GM18907 (cell line): ENCODE measurements around the gene NPPC.
"Not testable (repeated sequence)": the region's sequence is repeated elsewhere in the genome, so short reads cannot be mapped to it uniquely, and the experiment has no call there.

Source experiments
- ATAC-seq: cut with Tn5 transposase; IDR thresholded peaks from one replicate; pipeline ENCODE4 v1.9.1; 2021; ENCODE audit warnings: mild to moderate bottlenecking, moderate library complexity; ENCODE audit not compliant: unreplicated experiment

Gene NPPC

DNA sequence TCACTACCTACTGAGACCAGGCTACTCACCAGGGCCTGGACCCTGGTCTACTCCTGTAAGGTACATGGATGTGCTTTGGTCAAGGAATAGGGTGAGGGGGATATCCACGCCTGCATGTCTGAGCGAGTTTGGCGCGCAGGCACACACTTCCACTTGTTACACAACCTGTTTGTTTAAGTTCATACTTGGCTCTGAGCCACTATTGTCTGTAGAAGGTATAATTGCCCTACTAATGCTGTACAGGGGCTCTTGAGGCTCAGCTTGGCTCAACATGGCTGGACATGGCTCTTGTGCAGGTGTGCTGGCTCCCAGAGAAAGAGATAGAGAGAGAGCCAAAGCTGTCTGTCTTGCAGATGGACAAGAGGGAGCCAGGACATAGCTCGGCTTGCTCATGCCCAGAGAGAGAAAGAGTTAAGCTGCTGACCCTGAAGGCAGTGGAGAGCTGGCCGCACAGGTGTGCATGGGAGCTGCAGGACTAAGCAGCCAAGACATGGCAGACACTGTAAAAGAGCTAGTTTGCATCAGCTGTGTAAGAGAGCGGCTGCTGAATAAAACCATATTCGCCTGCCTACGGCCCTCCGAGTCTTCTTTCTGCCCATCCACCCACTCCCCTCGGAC is 35.2 kb downstream of the NPPC start:
- ATAC-seq = no peak

DNA sequence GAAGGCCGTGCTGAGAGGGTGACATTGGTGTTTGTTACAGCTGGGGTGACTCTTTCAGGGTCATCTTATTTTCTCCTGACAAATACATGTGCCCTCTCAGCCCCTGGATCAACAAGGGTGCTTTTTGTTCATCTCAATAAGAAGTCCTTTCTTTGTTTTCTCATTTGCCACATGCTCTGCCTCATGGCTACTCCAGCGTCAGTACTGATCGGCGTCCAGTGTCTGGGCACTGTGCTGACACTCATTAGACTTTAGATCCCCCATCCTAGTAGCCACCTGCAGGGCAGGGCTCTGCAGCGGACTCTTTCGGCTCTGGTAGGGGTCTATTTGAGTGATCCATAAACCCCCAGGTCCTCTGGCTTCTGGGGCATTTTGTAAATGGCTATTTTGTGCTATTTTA is 38.4 kb downstream of the NPPC start:
- ATAC-seq = no peak

DNA sequence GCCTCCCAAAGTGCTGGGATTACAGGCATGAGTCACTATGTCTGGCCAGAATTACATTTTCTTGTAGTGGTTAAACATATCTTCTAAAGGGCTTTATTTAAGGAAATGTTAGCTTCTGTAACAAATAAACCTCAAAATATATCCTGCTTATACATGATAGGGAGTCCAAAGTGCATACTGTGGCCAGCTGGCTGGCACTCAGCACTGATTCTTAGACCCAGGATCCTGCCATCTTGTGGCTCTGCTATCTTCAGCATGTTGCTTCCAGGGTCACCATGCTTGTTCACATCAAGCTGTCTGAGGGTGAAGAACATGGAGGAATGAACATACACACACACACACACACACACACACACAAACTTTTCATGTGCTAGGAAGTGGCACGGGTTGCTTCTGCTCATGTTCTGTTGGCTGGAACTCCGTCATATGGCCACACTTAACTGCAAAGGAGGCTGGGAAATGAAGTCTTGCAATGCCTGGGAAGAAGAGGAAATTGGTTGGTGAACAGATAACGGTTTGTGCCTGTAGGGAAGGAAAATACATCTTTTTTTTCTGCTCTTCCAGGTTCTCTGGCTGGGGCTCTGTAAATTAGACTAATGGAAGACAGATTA is 40.0 kb downstream of the NPPC start:
- no peak for ATAC-seq

DNA sequence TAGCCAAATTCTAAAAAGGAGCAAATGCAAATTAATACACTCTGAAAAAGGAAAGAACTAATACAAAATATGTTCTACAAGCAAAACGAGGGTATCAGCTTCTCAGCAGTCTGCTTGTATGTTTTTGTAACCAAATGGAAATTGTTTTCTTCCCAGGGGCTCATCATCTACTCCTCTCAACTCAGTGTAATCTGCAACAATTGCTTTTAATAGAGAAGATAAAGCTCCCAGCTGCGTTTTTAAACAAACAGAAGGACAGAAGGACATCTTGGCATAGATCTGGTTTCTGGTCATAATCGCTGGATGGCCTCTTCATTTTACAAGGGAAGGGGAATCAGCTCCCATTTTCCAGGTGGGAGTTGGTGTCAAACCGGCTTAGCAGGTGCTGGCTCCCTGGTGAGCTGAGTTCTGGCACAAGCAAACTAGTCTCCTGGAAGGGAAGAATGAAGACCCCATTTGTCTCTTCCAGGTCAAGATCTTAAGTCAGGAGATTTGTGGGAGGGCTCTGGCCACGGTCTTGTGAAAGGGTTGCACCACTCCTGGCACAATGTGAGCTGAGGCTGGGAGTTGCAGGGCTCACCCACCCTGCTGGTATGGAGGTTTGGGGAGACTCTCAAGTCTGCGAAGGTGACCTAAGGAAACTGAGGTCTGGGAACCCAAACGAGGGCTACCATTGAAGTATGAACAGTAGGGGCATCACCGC is 41.6 kb downstream of the NPPC start:
- ATAC-seq = no peak

DNA sequence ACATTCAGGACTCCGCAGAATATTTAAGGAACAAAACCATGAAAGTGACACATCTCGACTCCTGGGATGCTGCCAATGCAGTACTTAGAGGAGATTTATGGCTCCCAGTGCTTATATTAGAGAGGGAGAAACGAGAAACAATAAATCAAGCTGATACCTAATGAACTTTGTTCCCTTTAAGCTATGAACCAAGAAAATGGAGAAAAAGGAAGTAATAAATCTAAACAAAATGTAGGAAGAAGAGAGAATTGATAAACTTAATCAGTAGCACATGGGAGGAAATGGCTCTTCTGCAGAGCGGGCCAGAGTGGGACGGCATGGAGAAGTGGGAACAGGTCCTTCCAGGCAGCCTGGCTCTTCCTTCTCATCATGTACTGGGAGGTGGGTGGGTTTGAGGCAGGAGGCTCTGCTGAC is 42.7 kb downstream of the NPPC start:
- no peak for ATAC-seq

DNA sequence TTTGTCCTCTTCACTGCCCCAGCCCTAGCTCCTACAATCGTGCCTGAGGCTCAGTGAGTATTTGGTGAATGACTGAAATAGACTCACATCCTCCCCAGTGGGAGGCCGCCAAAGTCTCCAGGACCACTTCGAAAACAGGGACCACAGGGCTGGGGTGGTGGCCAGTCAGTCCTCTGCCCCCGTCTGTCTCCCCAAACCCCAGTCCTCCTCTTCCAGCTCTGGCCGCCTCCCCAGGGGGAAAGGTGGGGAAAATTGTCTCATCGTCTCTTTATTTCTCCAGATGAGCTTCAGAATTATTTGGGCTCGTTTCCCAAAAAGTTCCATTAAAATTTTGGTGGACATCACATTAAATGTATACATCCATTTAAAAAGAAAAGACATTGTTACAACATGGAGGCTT is 43.5 kb downstream of the NPPC start:
- ATAC-seq = no peak

DNA sequence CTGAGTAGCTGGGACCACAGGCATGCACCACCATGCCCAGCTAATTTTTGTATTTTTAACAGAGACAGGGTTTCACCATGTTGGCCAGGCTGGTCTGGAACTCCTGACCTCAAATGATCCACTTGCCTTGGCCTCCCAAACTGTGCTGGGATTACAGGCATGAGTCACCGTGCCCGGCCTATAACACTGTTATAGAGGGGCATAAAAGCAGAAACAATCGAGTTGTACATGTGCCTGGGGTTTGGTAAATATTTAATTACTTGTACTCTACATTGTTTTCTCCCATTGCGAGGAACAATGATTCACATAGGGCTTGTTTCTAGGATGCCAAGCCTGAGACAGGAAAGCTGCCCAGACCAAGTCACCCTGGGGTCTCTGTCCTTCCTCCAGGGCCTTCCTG is 45.8 kb downstream of the NPPC start:
- not testable (repeated sequence) for ATAC-seq

DNA sequence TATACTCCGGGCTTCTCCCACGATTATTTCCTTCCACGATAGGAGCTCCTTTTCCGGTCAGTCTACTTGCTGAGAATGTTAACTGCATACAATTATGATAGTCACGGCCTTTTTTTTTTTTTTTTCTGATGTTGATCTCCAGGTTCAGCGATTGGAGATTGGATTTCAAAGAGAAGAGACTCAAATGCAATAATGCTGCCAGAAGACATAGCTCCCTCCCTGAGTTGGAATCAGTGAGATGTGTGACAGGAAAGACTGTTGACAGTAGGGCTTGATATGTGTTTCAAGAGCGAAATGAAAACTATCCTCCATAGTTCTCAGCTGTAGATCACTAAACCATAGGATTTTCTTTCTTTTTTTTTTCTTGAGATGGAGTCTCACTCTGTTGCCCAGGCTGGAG is 47.0 kb downstream of the NPPC start:
- ATAC-seq = no peak

DNA sequence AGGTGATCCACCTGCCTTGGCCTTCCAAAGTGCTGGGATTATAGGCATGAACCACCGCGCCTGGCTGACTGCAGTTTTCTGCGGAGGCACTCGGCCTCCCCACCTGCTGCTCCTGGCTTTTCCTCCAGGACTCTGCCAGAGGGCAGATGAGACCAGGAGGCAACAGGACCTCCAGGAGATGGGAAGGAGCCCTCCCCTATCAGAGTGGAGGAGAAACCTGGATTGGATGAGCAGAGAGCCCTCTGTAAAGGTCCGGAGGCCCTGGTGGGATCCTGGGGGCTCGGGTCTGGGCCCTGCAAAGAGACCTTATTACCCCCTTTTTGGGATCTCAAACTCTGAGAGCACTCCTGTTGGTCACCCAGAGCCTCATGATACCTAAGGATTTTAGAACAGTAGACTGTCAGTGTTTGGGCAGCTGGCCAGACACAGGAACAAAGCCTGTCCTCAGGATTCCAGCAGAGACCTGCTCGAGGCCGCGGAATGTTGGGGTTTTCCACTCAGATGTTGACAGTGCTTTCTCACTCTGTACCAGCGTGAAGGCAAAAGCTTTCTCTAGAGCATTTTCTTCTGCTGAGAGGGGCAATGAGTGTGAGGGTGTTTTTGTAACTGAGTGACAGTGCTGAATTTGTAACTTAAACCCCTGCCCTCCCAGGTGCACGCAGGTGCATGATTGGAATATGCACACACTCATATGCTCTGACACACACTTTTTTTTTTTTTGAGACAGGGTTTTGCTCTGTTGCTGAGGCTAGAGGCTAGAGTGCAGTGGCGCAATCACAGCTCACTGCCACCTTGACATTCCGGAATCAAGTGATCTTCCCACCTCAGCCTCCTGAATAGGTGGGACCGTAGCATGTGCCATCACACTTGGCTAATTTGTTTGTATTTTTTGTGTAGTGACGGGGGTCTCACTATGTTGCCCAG is 48.4 kb downstream of the NPPC start:
- ATAC-seq = no peak

DNA sequence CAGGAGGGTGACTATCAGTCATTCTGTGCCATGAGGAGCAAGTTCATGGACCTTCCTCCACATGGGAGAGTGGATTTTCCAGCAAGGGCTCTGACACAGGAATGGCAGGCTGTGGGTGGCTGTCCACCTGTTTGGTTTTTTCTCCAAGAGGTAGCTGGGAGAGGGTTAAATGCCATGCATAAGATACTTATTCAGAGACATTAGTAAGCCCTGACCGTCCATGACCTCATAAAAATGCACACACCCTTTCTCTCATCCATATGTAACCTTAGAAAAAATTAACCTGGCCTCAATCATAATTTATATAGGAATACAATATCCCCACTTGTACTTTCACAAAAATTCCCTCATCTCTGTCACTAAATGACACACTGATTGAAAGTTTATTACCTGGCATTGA is 51.3 kb downstream of the NPPC start:
- no peak for ATAC-seq
